ENCODE results near the gene LRRC3B.

The LRRC3B gene

DNA sequence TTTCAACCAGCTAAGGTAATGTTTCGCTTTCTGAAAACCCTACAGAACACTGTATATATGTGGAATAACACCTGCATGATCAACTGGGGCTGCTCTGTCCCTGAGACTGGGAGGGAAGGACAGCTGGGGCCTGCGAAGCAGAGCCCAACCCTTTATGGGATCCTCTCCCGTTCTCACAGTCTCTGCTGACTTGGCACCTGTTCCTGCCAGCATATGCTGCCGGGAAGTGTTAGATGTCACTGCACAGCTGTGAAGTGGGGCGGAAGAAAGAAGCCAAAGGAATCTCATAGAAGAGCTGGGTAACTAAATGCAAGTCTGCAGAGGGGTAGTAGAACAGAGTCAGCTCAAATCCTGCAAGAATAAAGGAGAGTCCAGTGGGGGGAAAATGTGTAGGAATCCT, 29.6 kb downstream of the LRRC3B start (continued):
- TF ChIP-seq, protein P1, sequence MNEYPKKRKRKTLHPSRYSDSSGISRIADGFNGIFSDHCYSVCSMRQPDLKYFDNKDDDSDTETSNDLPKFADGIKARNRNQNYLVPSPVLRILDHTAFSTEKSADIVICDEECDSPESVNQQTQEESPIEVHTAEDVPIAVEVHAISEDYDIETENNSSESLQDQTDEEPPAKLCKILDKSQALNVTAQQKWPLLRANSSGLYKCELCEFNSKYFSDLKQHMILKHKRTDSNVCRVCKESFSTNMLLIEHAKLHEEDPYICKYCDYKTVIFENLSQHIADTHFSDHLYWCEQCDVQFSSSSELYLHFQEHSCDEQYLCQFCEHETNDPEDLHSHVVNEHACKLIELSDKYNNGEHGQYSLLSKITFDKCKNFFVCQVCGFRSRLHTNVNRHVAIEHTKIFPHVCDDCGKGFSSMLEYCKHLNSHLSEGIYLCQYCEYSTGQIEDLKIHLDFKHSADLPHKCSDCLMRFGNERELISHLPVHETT (tag by site-specific recombination; IDR thresholded peaks at IDR 0.05) = no peak
- TF ChIP-seq, protein P2, sequence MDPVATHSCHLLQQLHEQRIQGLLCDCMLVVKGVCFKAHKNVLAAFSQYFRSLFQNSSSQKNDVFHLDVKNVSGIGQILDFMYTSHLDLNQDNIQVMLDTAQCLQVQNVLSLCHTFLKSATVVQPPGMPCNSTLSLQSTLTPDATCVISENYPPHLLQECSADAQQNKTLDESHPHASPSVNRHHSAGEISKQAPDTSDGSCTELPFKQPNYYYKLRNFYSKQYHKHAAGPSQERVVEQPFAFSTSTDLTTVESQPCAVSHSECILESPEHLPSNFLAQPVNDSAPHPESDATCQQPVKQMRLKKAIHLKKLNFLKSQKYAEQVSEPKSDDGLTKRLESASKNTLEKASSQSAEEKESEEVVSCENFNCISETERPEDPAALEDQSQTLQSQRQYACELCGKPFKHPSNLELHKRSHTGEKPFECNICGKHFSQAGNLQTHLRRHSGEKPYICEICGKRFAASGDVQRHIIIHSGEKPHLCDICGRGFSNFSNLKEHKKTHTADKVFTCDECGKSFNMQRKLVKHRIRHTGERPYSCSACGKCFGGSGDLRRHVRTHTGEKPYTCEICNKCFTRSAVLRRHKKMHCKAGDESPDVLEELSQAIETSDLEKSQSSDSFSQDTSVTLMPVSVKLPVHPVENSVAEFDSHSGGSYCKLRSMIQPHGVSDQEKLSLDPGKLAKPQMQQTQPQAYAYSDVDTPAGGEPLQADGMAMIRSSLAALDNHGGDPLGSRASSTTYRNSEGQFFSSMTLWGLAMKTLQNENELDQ (tag by site-specific recombination; IDR thresholded peaks at IDR 0.05; ENCODE audit: low read depth) = no peak
- no peak for TF ChIP-seq KLF9 (tag by site-specific recombination; IDR thresholded peaks at IDR 0.05; ENCODE audit: low read depth)
- TF ChIP-seq HOXA7 (CRISPR knock-in tag; IDR thresholded peaks at IDR 0.05; ENCODE audit: borderline replicate concordance) = no peak
- no peak for TF ChIP-seq ZNF175 (tag by site-specific recombination; IDR thresholded peaks at IDR 0.05)
- no peak for TF ChIP-seq ZNF549 (tag by site-specific recombination; IDR thresholded peaks at IDR 0.05)
- TF ChIP-seq TRIM28 (IDR thresholded peaks at IDR 0.05; ENCODE audit: borderline replicate concordance, low read length) = no peak
- TF ChIP-seq ZNF2 (tag by site-specific recombination; IDR thresholded peaks at IDR 0.05) = no peak
- no peak for TF ChIP-seq ZNF768 (tag by site-specific recombination; IDR thresholded peaks at IDR 0.05)
- no peak for TF ChIP-seq ZNF596 (tag by site-specific recombination; IDR thresholded peaks at IDR 0.05)
- TF ChIP-seq SP3 (tag by site-specific recombination; IDR thresholded peaks at IDR 0.05) = no peak

GRCh38 chr3:26653811-26654425, 31.3 kb downstream of the LRRC3B start:
- no peaks in the 10 kb centered on the region for H3K4me1 ChIP-seq (ENCODE audit: control insufficient read depth, insufficient read depth, low read length)
- ChIA-PET CTCF (no interaction called here), POLR2A (no interaction called here)
- H3K4me3 ChIP-seq (ENCODE audit: low read depth, low read length) = no peak overlapping the region
- H3K9me3 ChIP-seq (ENCODE audit: control insufficient read depth, insufficient read depth, low read depth, low read length) = no peaks in the 10 kb centered on the region
- no peak for TF ChIP-seq ZNF157 (tag by site-specific recombination; IDR thresholded peaks at IDR 0.05)
- no peak for TF ChIP-seq ZXDB (tag by site-specific recombination; IDR thresholded peaks at IDR 0.05)
- H3K27ac ChIP-seq (ENCODE audit: extremely low read depth, low read depth, low read length) = no peak overlapping the region
- H3K36me3 ChIP-seq (ENCODE audit: control insufficient read depth in 2 of 2, insufficient read depth in 1 of 2, low read length in 2 of 2) = no peaks in the 10 kb centered on the region

- no peaks in the 10 kb centered on the region for H3K4me1 ChIP-seq (ENCODE audit: control insufficient read depth, insufficient read depth, low read length)
- ChIA-PET CTCF (no interaction called here), POLR2A (no interaction called here)
- no peak for TF ChIP-seq MEIS1 (CRISPR knock-in tag; IDR thresholded peaks at IDR 0.05; ENCODE audit: borderline replicate concordance)
- TF ChIP-seq ZNF138 (tag by site-specific recombination; IDR thresholded peaks at IDR 0.05; ENCODE audit: borderline replicate concordance) = no peak
- TF ChIP-seq, protein P3, sequence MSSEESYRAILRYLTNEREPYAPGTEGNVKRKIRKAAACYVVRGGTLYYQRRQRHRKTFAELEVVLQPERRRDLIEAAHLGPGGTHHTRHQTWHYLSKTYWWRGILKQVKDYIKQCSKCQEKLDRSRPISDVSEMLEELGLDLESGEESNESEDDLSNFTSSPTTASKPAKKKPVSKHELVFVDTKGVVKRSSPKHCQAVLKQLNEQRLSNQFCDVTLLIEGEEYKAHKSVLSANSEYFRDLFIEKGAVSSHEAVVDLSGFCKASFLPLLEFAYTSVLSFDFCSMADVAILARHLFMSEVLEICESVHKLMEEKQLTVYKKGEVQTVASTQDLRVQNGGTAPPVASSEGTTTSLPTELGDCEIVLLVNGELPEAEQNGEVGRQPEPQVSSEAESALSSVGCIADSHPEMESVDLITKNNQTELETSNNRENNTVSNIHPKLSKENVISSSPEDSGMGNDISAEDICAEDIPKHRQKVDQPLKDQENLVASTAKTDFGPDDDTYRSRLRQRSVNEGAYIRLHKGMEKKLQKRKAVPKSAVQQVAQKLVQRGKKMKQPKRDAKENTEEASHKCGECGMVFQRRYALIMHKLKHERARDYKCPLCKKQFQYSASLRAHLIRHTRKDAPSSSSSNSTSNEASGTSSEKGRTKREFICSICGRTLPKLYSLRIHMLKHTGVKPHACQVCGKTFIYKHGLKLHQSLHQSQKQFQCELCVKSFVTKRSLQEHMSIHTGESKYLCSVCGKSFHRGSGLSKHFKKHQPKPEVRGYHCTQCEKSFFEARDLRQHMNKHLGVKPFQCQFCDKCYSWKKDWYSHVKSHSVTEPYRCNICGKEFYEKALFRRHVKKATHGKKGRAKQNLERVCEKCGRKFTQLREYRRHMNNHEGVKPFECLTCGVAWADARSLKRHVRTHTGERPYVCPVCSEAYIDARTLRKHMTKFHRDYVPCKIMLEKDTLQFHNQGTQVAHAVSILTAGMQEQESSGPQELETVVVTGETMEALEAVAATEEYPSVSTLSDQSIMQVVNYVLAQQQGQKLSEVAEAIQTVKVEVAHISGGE (tag by site-specific recombination; conservative IDR thresholded peaks at IDR 0.05; ENCODE audit: low read depth) = no peak
- no peak for TF ChIP-seq ZBTB48 (tag by site-specific recombination; IDR thresholded peaks at IDR 0.05)
- TF ChIP-seq ZNF146 (tag by site-specific recombination; IDR thresholded peaks at IDR 0.05) = no peak
- TF ChIP-seq IKZF3 (tag by site-specific recombination; IDR thresholded peaks at IDR 0.05) = no peak
- no peak for TF ChIP-seq SCRT1 (tag by site-specific recombination; IDR thresholded peaks at IDR 0.05; ENCODE audit: borderline replicate concordance)
- H3K27ac ChIP-seq (ENCODE audit: extremely low read depth, low read depth, low read length) = no peak overlapping the region
- no peaks in the 10 kb centered on the region for H3K36me3 ChIP-seq (ENCODE audit: control insufficient read depth in 2 of 2, insufficient read depth in 1 of 2, low read length in 2 of 2)
- H3K9me3 ChIP-seq (ENCODE audit: control insufficient read depth, insufficient read depth, low read depth, low read length) = no peaks in the 10 kb centered on the region
- H3K4me3 ChIP-seq (ENCODE audit: low read depth, low read length) = no peak overlapping the region
Observed at GRCh38 chr3:26655231-26655630, 32.7 kb downstream of the LRRC3B start.

All from HEK293 (cell line).